ENCODE results near the gene RABL3.
"Not testable (repeated sequence)": the region's sequence is repeated elsewhere in the genome, so short reads cannot be mapped to it uniquely, and the experiment has no call there.

The RABL3 gene

GRCh38 chr3:120726791-120727190, 15.5 kb downstream of the RABL3 start:
- H3K27me3 ChIP-seq (ENCODE audit: insufficient read depth, poor library complexity, severe bottlenecking): no peaks in the 10 kb centered on the region
- TF ChIP-seq GABPA (IDR thresholded peaks at IDR 0.05; ENCODE audit: low read depth) (no peak), REST (IDR thresholded peaks at IDR 0.05; ENCODE audit: insufficient replicate concordance, low read depth) (no peak), SPI1 (IDR thresholded peaks at IDR 0.05; ENCODE audit: borderline replicate concordance, low read depth) (no peak), CTCF (IDR thresholded peaks at IDR 0.05; ENCODE audit: insufficient read depth, low read length) (no peak), POLR2AphosphoS5 (IDR thresholded peaks at IDR 0.05; ENCODE audit: low read depth) (no peak)
- no peak for DNase-seq (ENCODE audit: low read depth in 1 of 2, low spot score in 1 of 2)
- no peak overlapping the region for H3K4me3 ChIP-seq (replicated peaks; ENCODE audit: insufficient read depth, low read length)
- H3K27ac ChIP-seq (replicated peaks): no peak overlapping the region

- H3K4me3 ChIP-seq (replicated peaks; ENCODE audit: insufficient read depth, low read length); DNase-seq (ENCODE audit: low read depth in 1 of 2, low spot score in 1 of 2); H3K27ac ChIP-seq (replicated peaks); H3K27me3 ChIP-seq (ENCODE audit: insufficient read depth, poor library complexity, severe bottlenecking): not testable (repeated sequence)
These were observed 23.0 kb downstream of the RABL3 start for GRCh38 chr3:120719167-120719834.

GRCh38 chr3:120713262-120713661, 29.1 kb downstream of the RABL3 start:
- H3K27ac ChIP-seq (replicated peaks): no peak overlapping the region
- H3K27me3 ChIP-seq (ENCODE audit: insufficient read depth, poor library complexity, severe bottlenecking): no peaks in the 10 kb centered on the region
- TF ChIP-seq GABPA (IDR thresholded peaks at IDR 0.05; ENCODE audit: low read depth) (no peak), SPI1 (IDR thresholded peaks at IDR 0.05; ENCODE audit: borderline replicate concordance, low read depth) (no peak), POLR2AphosphoS5 (IDR thresholded peaks at IDR 0.05; ENCODE audit: low read depth) (no peak), REST (IDR thresholded peaks at IDR 0.05; ENCODE audit: insufficient replicate concordance, low read depth) (no peak), CTCF (IDR thresholded peaks at IDR 0.05; ENCODE audit: insufficient read depth, low read length) (no peak)
- DNase-seq (ENCODE audit: low read depth in 1 of 2, low spot score in 1 of 2): no peak
- no peak overlapping the region for H3K4me3 ChIP-seq (replicated peaks; ENCODE audit: insufficient read depth, low read length)

GRCh38 chr3:120710369-120710768, 31.9 kb downstream of the RABL3 start:
- Histone ChIP-seq H3K27me3 (ENCODE audit: insufficient read depth, poor library complexity, severe bottlenecking) (no peaks in the 10 kb centered on the region), H3K27ac (replicated peaks) (no peak overlapping the region), H3K4me3 (replicated peaks; ENCODE audit: insufficient read depth, low read length) (no peak overlapping the region)
- no peak for DNase-seq (ENCODE audit: low read depth in 1 of 2, low spot score in 1 of 2)
- TF ChIP-seq REST (IDR thresholded peaks at IDR 0.05; ENCODE audit: insufficient replicate concordance, low read depth) (no peak), SPI1 (IDR thresholded peaks at IDR 0.05; ENCODE audit: borderline replicate concordance, low read depth) (no peak), POLR2AphosphoS5 (IDR thresholded peaks at IDR 0.05; ENCODE audit: low read depth) (no peak), GABPA (IDR thresholded peaks at IDR 0.05; ENCODE audit: low read depth) (no peak), CTCF (IDR thresholded peaks at IDR 0.05; ENCODE audit: insufficient read depth, low read length) (no peak)

All from HL-60 (cell line).